Nephron progenitor cell (in vitro differentiated cells): Measurements from ENCODE around the gene GALNT2.

ENCODE experiments used
- DNase-seq: peaks from one replicate; pipeline ENCODE4 v3.0.0; 2021
- H3K27ac Mint-ChIP-seq: 2 replicates; pipeline ENCODE4 v1.8.0; 2021; ENCODE audit warnings: mild to moderate bottlenecking, moderate library complexity, mixed read lengths
- H3K27me3 Mint-ChIP-seq: 2 replicates; pipeline ENCODE4 v1.8.0; 2021; ENCODE audit warnings: mild to moderate bottlenecking, low read depth, mixed read lengths; ENCODE audit not compliant: poor library complexity
- H3K36me3 Mint-ChIP-seq: 2 replicates; pipeline ENCODE4 v1.8.0; 2021; ENCODE audit warnings: low read depth, mixed read lengths
- H3K4me1 Mint-ChIP-seq: 2 replicates; pipeline ENCODE4 v1.8.0; 2021; ENCODE audit warnings: mixed read lengths
- H3K4me3 Mint-ChIP-seq: 2 replicates; pipeline ENCODE4 v1.8.0; 2021; ENCODE audit warnings: mild to moderate bottlenecking, moderate library complexity, mixed read lengths
- H3K9me3 Mint-ChIP-seq: 2 replicates; pipeline ENCODE4 v1.8.0; 2021; ENCODE audit warnings: mild to moderate bottlenecking, moderate library complexity, mixed read lengths
- CTCF ChIP-seq: fragments of 200-600 bp; sonication (generic); IDR thresholded peaks from 2 replicates; pipeline ENCODE4 v1.5.0; 2021; ENCODE audit warnings: antibody characterized with exemption

GALNT2 gene

GRCh38 chr1:230141797-230142607 lies 75.0 kb downstream of the GALNT2 start:
- H3K4me1 Mint-ChIP-seq: peaks cover 72% of the 10 kb centered on the region
- H3K36me3 Mint-ChIP-seq: peaks cover 5% of the 10 kb centered on the region
- TF ChIP-seq CTCF: no peak
- H3K27me3 Mint-ChIP-seq: peaks cover 6% of the 10 kb centered on the region
- H3K9me3 Mint-ChIP-seq: no peaks in the 10 kb centered on the region
- no peak for DNase-seq
- no peak overlapping the region for H3K4me3 Mint-ChIP-seq
- H3K27ac Mint-ChIP-seq: no peak overlapping the region

- TF ChIP-seq CTCF: no peak
- no peak for DNase-seq
- peaks cover 71% of the 10 kb centered on the region for H3K4me1 Mint-ChIP-seq
- H3K9me3 Mint-ChIP-seq: no peaks in the 10 kb centered on the region
- no peak overlapping the region for H3K4me3 Mint-ChIP-seq
- no peak overlapping the region for H3K27ac Mint-ChIP-seq
- H3K27me3 Mint-ChIP-seq: peaks cover 6% of the 10 kb centered on the region
- peaks cover 5% of the 10 kb centered on the region for H3K36me3 Mint-ChIP-seq
These were observed 75.7 kb downstream of the GALNT2 start for GRCh38 chr1:230142608-230143210.

- no peak for DNase-seq
- H3K36me3 Mint-ChIP-seq: peaks cover 5% of the 10 kb centered on the region
- H3K27ac Mint-ChIP-seq: no peak overlapping the region
- H3K4me1 Mint-ChIP-seq: peaks cover 75% of the 10 kb centered on the region
- TF ChIP-seq CTCF: no peak
- no peak overlapping the region for H3K4me3 Mint-ChIP-seq
- H3K27me3 Mint-ChIP-seq: peaks cover 6% of the 10 kb centered on the region
- H3K9me3 Mint-ChIP-seq: no peaks in the 10 kb centered on the region
These were observed 76.5 kb downstream of the GALNT2 start for GRCh38 chr1:230143534-230143933.

- Mint-ChIP-seq H3K4me3 (no peak overlapping the region), H3K4me1 (peaks cover 81% of the 10 kb centered on the region), H3K27me3 (peaks cover 6% of the 10 kb centered on the region), H3K36me3 (peaks cover 1% of the 10 kb centered on the region), H3K9me3 (no peaks in the 10 kb centered on the region), H3K27ac (no peak overlapping the region)
- no peak for TF ChIP-seq CTCF
- no peak for DNase-seq
These were observed 77.1 kb downstream of the GALNT2 start for GRCh38 chr1:230144010-230144614.

- Mint-ChIP-seq H3K4me1 (peaks cover 82% of the 10 kb centered on the region), H3K36me3 (no peaks in the 10 kb centered on the region), H3K9me3 (no peaks in the 10 kb centered on the region), H3K4me3 (no peak overlapping the region), H3K27ac (no peak overlapping the region), H3K27me3 (peaks cover 3% of the 10 kb centered on the region)
- TF ChIP-seq CTCF: no peak
- DNase-seq: no peak
These were observed 77.9 kb downstream of the GALNT2 start for GRCh38 chr1:230144758-230145504.
